IMR-90 (cell line): Measurements from ENCODE around the gene IFITM10. TPM values are rescaled to one million over a fixed set of nuclear protein-coding genes. Genes with fewer than 3 reads are reported as not detected.
A peak's percentile ranks its signal among the peaks of the same experiment; 100 is the strongest.

Experiments
- ATAC-seq: fragments of 200-7000 bp; cut with Tn5 transposase; 2 replicates; pipeline ENCODE4 v1.9.1; 2020; ENCODE audit warnings: low read depth, mild to moderate bottlenecking, moderate library complexity
- BruUV-seq: library from RNA; stranded (reverse); fragments of 400-500 nt; replicated peaks from 2 replicates; lab custom pipeline; 2021; lab: Mats Ljungman, UMichigan
- CTCF ChIA-PET: fragments of 300-600 bp; formaldehyde crosslinking; extraction: SDS; loops from one replicate; lab custom pipeline; 2021; ENCODE audit warnings: antibody characterized with exemption; lab: Yijun Ruan, JAX
- POLR2A ChIA-PET: fragments of 300-600 bp; sonication (Branson Sonifier 250); formaldehyde crosslinking; loops from one replicate; lab custom pipeline; 2022; ENCODE audit warnings: antibody characterized with exemption; ENCODE audit not compliant: unreplicated experiment; lab: Charles Lee
- DNase-seq: peaks from one replicate; pipeline ENCODE4 v3.0.0; 2013
- H2AFZ ChIP-seq: replicated peaks from 2 replicates; pipeline ENCODE3; 2013; ENCODE audit warnings: low read length, mild to moderate bottlenecking; ENCODE audit not compliant: poor library complexity
- H2AK5ac ChIP-seq: 2 replicates; pipeline ENCODE4 v1.6.1; 2013; ENCODE audit warnings: low read depth, low read length, inconsistent platforms
- H2AK9ac ChIP-seq: replicated peaks from 2 replicates; pipeline ENCODE3; 2013; ENCODE audit warnings: mild to moderate bottlenecking, low read depth, low read length, moderate library complexity; ENCODE audit not compliant: poor library complexity
- H2BK120ac ChIP-seq: 2 replicates; pipeline ENCODE4 v1.6.1; 2013; ENCODE audit warnings: low read depth, low read length, inconsistent platforms
- H2BK15ac ChIP-seq: 3 replicates; pipeline ENCODE4 v1.6.1; 2013; ENCODE audit warnings: low read depth, low read length, inconsistent platforms
- H2BK20ac ChIP-seq: 2 replicates; pipeline ENCODE4 v1.6.1; 2013; ENCODE audit warnings: low read depth, mild to moderate bottlenecking, inconsistent platforms, low read length, moderate library complexity
- H2BK5ac ChIP-seq: 2 replicates; pipeline ENCODE4 v1.6.1; 2013; ENCODE audit warnings: mild to moderate bottlenecking, low read depth, low read length, inconsistent platforms; ENCODE audit not compliant: poor library complexity, severe bottlenecking
- H3K14ac ChIP-seq: replicated peaks from 2 replicates; pipeline ENCODE4 v1.6.1; 2013; ENCODE audit warnings: low read depth, low read length, inconsistent platforms
- H3K18ac ChIP-seq: 2 replicates; pipeline ENCODE4 v1.6.1; 2013; ENCODE audit warnings: low read depth, low read length, control low read depth
- H3K23ac ChIP-seq: 2 replicates; pipeline ENCODE4 v1.6.1; 2013; ENCODE audit warnings: low read depth, low read length, inconsistent platforms
- H3K27ac ChIP-seq: 2 replicates; pipeline ENCODE4 v1.5.1; 2013; ENCODE audit warnings: mild to moderate bottlenecking, control low read depth, low read length; ENCODE audit not compliant: insufficient read depth
- H3K27me3 ChIP-seq: 2 replicates; pipeline ENCODE4 v1.6.1; 2013; ENCODE audit warnings: low read length; ENCODE audit not compliant: control insufficient read depth, insufficient read depth
- H3K36me3 ChIP-seq: 2 replicates; pipeline ENCODE4 v1.6.1; 2013; ENCODE audit warnings: low read length, mixed read lengths; ENCODE audit not compliant: control insufficient read depth, insufficient read depth
- H3K4ac ChIP-seq: 2 replicates; pipeline ENCODE4 v1.6.1; 2013; ENCODE audit warnings: low read depth, low read length, inconsistent platforms
- H3K4me1 ChIP-seq: 2 replicates; pipeline ENCODE4 v1.6.1; 2013; ENCODE audit warnings: low read length, mixed read lengths; ENCODE audit not compliant: control insufficient read depth, insufficient read depth
- H3K4me2 ChIP-seq: 2 replicates; pipeline ENCODE4 v1.6.1; 2013; ENCODE audit warnings: low read depth, mild to moderate bottlenecking, control low read depth, low read length, moderate library complexity
- H3K4me3 ChIP-seq: 2 replicates; pipeline ENCODE4 v1.5.1; 2013; ENCODE audit warnings: low read depth, mild to moderate bottlenecking, control low read depth, low read length, moderate library complexity; ENCODE audit not compliant: insufficient read depth
- H3K56ac ChIP-seq: 2 replicates; pipeline ENCODE4 v1.6.1; 2013; ENCODE audit warnings: low read length, inconsistent platforms; ENCODE audit not compliant: insufficient read depth; ENCODE audit errors: extremely low read depth
- H3K79me1 ChIP-seq, 2 experiments: 2 replicates each; pipeline ENCODE4 v1.6.1; 2013; ENCODE audit warnings: low read length in 2 of 2, inconsistent platforms in 1 of 2, low read depth in 1 of 2
- H3K9ac ChIP-seq: 2 replicates; pipeline ENCODE4 v1.6.1; 2013; ENCODE audit warnings: low read depth, low read length, control low read depth
- H3K9me1 ChIP-seq: 2 replicates; pipeline ENCODE4 v1.6.1; 2013; ENCODE audit warnings: low read length, inconsistent platforms; ENCODE audit not compliant: insufficient read depth
- H3K9me3 ChIP-seq: 2 replicates; pipeline ENCODE4 v1.6.1; 2013; ENCODE audit warnings: low read length; ENCODE audit not compliant: control insufficient read depth, insufficient read depth
- H4K20me1 ChIP-seq: 2 replicates; pipeline ENCODE4 v1.6.1; 2013; ENCODE audit warnings: low read length, inconsistent platforms; ENCODE audit not compliant: insufficient read depth
- H4K5ac ChIP-seq: 2 replicates; pipeline ENCODE4 v1.6.1; 2013; ENCODE audit warnings: mild to moderate bottlenecking, low read depth, low read length, control low read depth
- H4K8ac ChIP-seq, 2 experiments: 2 replicates each; pipeline ENCODE4 v1.6.1; 2013; ENCODE audit warnings: low read depth in 2 of 2, low read length in 2 of 2, control low read depth in 1 of 2, inconsistent platforms in 1 of 2
- H4K91ac ChIP-seq: 2 replicates; pipeline ENCODE4 v1.6.1; 2013; ENCODE audit warnings: low read depth, low read length, inconsistent platforms; ENCODE audit not compliant: insufficient read depth
- BHLHE40 ChIP-seq: fragments of 150-350 bp; IDR thresholded peaks from 2 replicates; pipeline ENCODE4 v1.6.1; 2016; ENCODE audit warnings: mild to moderate bottlenecking, low read depth, low read length
- CEBPB ChIP-seq: IDR thresholded peaks from 2 replicates; pipeline ENCODE4 v1.6.1; 2012; ENCODE audit warnings: low read depth, low read length, improper control_type of control experiment
- CHD1 ChIP-seq: IDR thresholded peaks from 2 replicates; pipeline ENCODE4 v1.6.1; 2012; ENCODE audit warnings: low read depth, low read length, improper control_type of control experiment
- CTCF ChIP-seq: conservative IDR thresholded peaks from 2 replicates; pipeline ENCODE4 v1.5.1; 2012; ENCODE audit warnings: mild to moderate bottlenecking, low read depth, low read length, improper control_type of control experiment
- FOS ChIP-seq: fragments of 150-350 bp; IDR thresholded peaks from 2 replicates; pipeline ENCODE4 v1.6.1; 2016; ENCODE audit warnings: low read depth, low read length
- MAZ ChIP-seq: IDR thresholded peaks from 2 replicates; pipeline ENCODE4 v1.6.1; 2012; ENCODE audit warnings: low read depth, mild to moderate bottlenecking, low read length, improper control_type of control experiment, moderate library complexity, borderline replicate concordance
- MXI1 ChIP-seq: IDR thresholded peaks from 2 replicates; pipeline ENCODE4 v1.6.1; 2012; ENCODE audit warnings: low read depth, mild to moderate bottlenecking, low read length, moderate library complexity, borderline replicate concordance
- NFE2L2 ChIP-seq: fragments of 150-350 bp; IDR thresholded peaks from 2 replicates; pipeline ENCODE4 v1.6.1; 2016; ENCODE audit warnings: low read depth, mild to moderate bottlenecking, low read length
- POLR2A ChIP-seq: IDR thresholded peaks from 2 replicates; pipeline ENCODE4 v1.6.1; 2012; ENCODE audit warnings: mild to moderate bottlenecking, low read depth, low read length
- RAD21 ChIP-seq: IDR thresholded peaks from 2 replicates; pipeline ENCODE4 v1.6.1; 2012; ENCODE audit warnings: low read length, improper control_type of control experiment
- RCOR1 ChIP-seq: IDR thresholded peaks from 2 replicates; pipeline ENCODE4 v1.6.1; 2012; ENCODE audit warnings: mild to moderate bottlenecking, low read length, improper control_type of control experiment; ENCODE audit not compliant: insufficient replicate concordance
- RFX5 ChIP-seq: IDR thresholded peaks from 2 replicates; pipeline ENCODE4 v1.8.0; 2012; ENCODE audit warnings: low read depth, mild to moderate bottlenecking, low read length, moderate library complexity
- SMC3 ChIP-seq: fragments of 150-350 bp; IDR thresholded peaks from 2 replicates; pipeline ENCODE4 v1.6.1; 2016; ENCODE audit warnings: low read depth, mild to moderate bottlenecking, antibody characterized with exemption, low read length, moderate library complexity
- WGBS, 2 experiments: methylation state at CpG; one replicate each; pipeline versions ENCODE4 v1.1.5 to v1.1.7; 2013; ENCODE audit warnings: missing lambda C conversion rate in 2 of 2; ENCODE audit not compliant: insufficient read length in 1 of 2; ENCODE audit errors: extremely low coverage in 2 of 2; 5-methylcytosine and 5-hydroxymethylcytosine counted together
- dilution Hi-C: fragments of 300-500 bp; cut with HindIII; formaldehyde crosslinking; loops from one replicate; pipeline ENCODE4 v1.14.3; 2018; ENCODE audit warnings: low sequenced_read_pairs; ENCODE audit not compliant: unreplicated experiment
- in situ Hi-C: fragments of 300-500 bp; cut with MboI; formaldehyde crosslinking; loops from 3 replicates; pipeline ENCODE4 v1.14.3; 2019; ENCODE audit warnings: low sequenced_read_pairs, inconsistent platforms, mixed read lengths
- intact Hi-C: fragments of 100-400 bp; cut with micrococcal nuclease; formaldehyde crosslinking; loops from 2 replicates; pipeline ENCODE4 v1.10.0; 2022
- polyA plus RNA-seq, 3 experiments: library from polyadenylated mRNA; depleted of rRNA; stranded (reverse); fragments of >200 nt; gene quantifications; 2 replicates each; pipeline ENCODE4 v1.2.3, GENCODE V29; 2012; ENCODE audit warnings: low replicate concordance in 1 of 3
- total RNA-seq: library from RNA; depleted of rRNA; stranded (reverse); fragments of >200 nt; gene quantifications from 2 replicates; pipeline ENCODE4 v1.2.3, GENCODE V29; 2012

IFITM10 gene
- total and polyA plus RNA-seq, 2 of the 4 experiments (the other 2 are of a cell fraction), result 0.15 to 0.18 TPM

GRCh38 chr11:1730059-1730629, 20.3 kb downstream of the IFITM10 start:
- Histone ChIP-seq H3K56ac (no peak overlapping the region), H2AFZ (peak overlapping the region; percentile 23), H3K9me3 (no peaks in the 10 kb centered on the region), H3K9ac (no peak overlapping the region), H4K91ac (no peak overlapping the region), H4K5ac (no peak overlapping the region), H4K20me1 (no peaks in the 10 kb centered on the region), H3K14ac (no peak overlapping the region), H2BK5ac (no peak overlapping the region), H3K4me2 (no peak overlapping the region), H3K4me3 (no peak overlapping the region), H2BK15ac (no peak overlapping the region), H4K8ac (no peak overlapping the region), H2BK20ac (no peak overlapping the region), H2AK5ac (no peak overlapping the region), H2BK120ac (no peak overlapping the region), H3K79me1 (no peaks in the 10 kb centered on the region), H3K36me3 (no peaks in the 10 kb centered on the region), H2AK9ac (no peak overlapping the region), H3K23ac (no peak overlapping the region), H3K4me1 (no peaks in the 10 kb centered on the region), H3K27me3 (peaks cover 62% of the 10 kb centered on the region), H3K4ac (no peak overlapping the region), H3K9me1 (peaks cover 5% of the 10 kb centered on the region; the same call in 1 of the 2 replicates), H3K18ac (no peak overlapping the region), H3K27ac (no peak overlapping the region)
- in situ Hi-C loops, result no loop called here
- no peak for DNase-seq
- intact Hi-C loops, result no loop called here
- TF ChIP-seq NFE2L2, result no peak
- no peak for TF ChIP-seq BHLHE40
- TF ChIP-seq MAZ, result no peak
- no peak for TF ChIP-seq CEBPB
- TF ChIP-seq RCOR1, result no peak
- no peak for TF ChIP-seq FOS
- no peak for TF ChIP-seq SMC3
- no peak for TF ChIP-seq CTCF
- no peak for TF ChIP-seq RFX5
- TF ChIP-seq MXI1, result no peak
- TF ChIP-seq CHD1, result no peak
- no peak for TF ChIP-seq RAD21
- no peak for TF ChIP-seq POLR2A
- dilution Hi-C loops, result no loop called here
- no TSS peak for BruUV-seq
- ATAC-seq, result no peak
- 20% methylated on average over 1 of the region's 11 CpGs; no CpG with 5 or more reads in 1 of the 2 experiments for WGBS, 2 experiments
- POLR2A ChIA-PET, result no interaction called here
- CTCF ChIA-PET, result no interaction called here
